IMR-90 (cell line): ENCODE results near the gene C5orf52. TPM values are rescaled to one million over a fixed set of nuclear protein-coding genes. Genes with fewer than 3 reads are reported as not detected.

ENCODE experiments used
- ATAC-seq: fragments of 200-7000 bp; cut with Tn5 transposase; 2 replicates; pipeline ENCODE4 v1.9.1; 2020; ENCODE audit warnings: low read depth, mild to moderate bottlenecking, moderate library complexity
- BruUV-seq: library from RNA; stranded (reverse); fragments of 400-500 nt; replicated peaks from 2 replicates; lab custom pipeline; 2021; lab: Mats Ljungman, UMichigan
- CTCF ChIA-PET: fragments of 300-600 bp; formaldehyde crosslinking; extraction: SDS; loops from one replicate; lab custom pipeline; 2021; ENCODE audit warnings: antibody characterized with exemption; lab: Yijun Ruan, JAX
- POLR2A ChIA-PET: fragments of 300-600 bp; sonication (Branson Sonifier 250); formaldehyde crosslinking; loops from one replicate; lab custom pipeline; 2022; ENCODE audit warnings: antibody characterized with exemption; ENCODE audit not compliant: unreplicated experiment; lab: Charles Lee
- DNase-seq: peaks from one replicate; pipeline ENCODE4 v3.0.0; 2013
- H2AFZ ChIP-seq: replicated peaks from 2 replicates; pipeline ENCODE3; 2013; ENCODE audit warnings: low read length, mild to moderate bottlenecking; ENCODE audit not compliant: poor library complexity
- H2AK5ac ChIP-seq: 2 replicates; pipeline ENCODE4 v1.6.1; 2013; ENCODE audit warnings: low read depth, low read length, inconsistent platforms
- H2AK9ac ChIP-seq: replicated peaks from 2 replicates; pipeline ENCODE3; 2013; ENCODE audit warnings: mild to moderate bottlenecking, low read depth, low read length, moderate library complexity; ENCODE audit not compliant: poor library complexity
- H2BK120ac ChIP-seq: 2 replicates; pipeline ENCODE4 v1.6.1; 2013; ENCODE audit warnings: low read depth, low read length, inconsistent platforms
- H2BK15ac ChIP-seq: 3 replicates; pipeline ENCODE4 v1.6.1; 2013; ENCODE audit warnings: low read depth, low read length, inconsistent platforms
- H2BK20ac ChIP-seq: 2 replicates; pipeline ENCODE4 v1.6.1; 2013; ENCODE audit warnings: low read depth, mild to moderate bottlenecking, inconsistent platforms, low read length, moderate library complexity
- H2BK5ac ChIP-seq: 2 replicates; pipeline ENCODE4 v1.6.1; 2013; ENCODE audit warnings: mild to moderate bottlenecking, low read depth, low read length, inconsistent platforms; ENCODE audit not compliant: poor library complexity, severe bottlenecking
- H3K14ac ChIP-seq: replicated peaks from 2 replicates; pipeline ENCODE4 v1.6.1; 2013; ENCODE audit warnings: low read depth, low read length, inconsistent platforms
- H3K18ac ChIP-seq: 2 replicates; pipeline ENCODE4 v1.6.1; 2013; ENCODE audit warnings: low read depth, low read length, control low read depth
- H3K23ac ChIP-seq: 2 replicates; pipeline ENCODE4 v1.6.1; 2013; ENCODE audit warnings: low read depth, low read length, inconsistent platforms
- H3K27ac ChIP-seq: 2 replicates; pipeline ENCODE4 v1.5.1; 2013; ENCODE audit warnings: mild to moderate bottlenecking, control low read depth, low read length; ENCODE audit not compliant: insufficient read depth
- H3K27me3 ChIP-seq: 2 replicates; pipeline ENCODE4 v1.6.1; 2013; ENCODE audit warnings: low read length; ENCODE audit not compliant: control insufficient read depth, insufficient read depth
- H3K36me3 ChIP-seq: 2 replicates; pipeline ENCODE4 v1.6.1; 2013; ENCODE audit warnings: low read length, mixed read lengths; ENCODE audit not compliant: control insufficient read depth, insufficient read depth
- H3K4ac ChIP-seq: 2 replicates; pipeline ENCODE4 v1.6.1; 2013; ENCODE audit warnings: low read depth, low read length, inconsistent platforms
- H3K4me1 ChIP-seq: 2 replicates; pipeline ENCODE4 v1.6.1; 2013; ENCODE audit warnings: low read length, mixed read lengths; ENCODE audit not compliant: control insufficient read depth, insufficient read depth
- H3K4me2 ChIP-seq: 2 replicates; pipeline ENCODE4 v1.6.1; 2013; ENCODE audit warnings: low read depth, mild to moderate bottlenecking, control low read depth, low read length, moderate library complexity
- H3K4me3 ChIP-seq: 2 replicates; pipeline ENCODE4 v1.5.1; 2013; ENCODE audit warnings: low read depth, mild to moderate bottlenecking, control low read depth, low read length, moderate library complexity; ENCODE audit not compliant: insufficient read depth
- H3K56ac ChIP-seq: 2 replicates; pipeline ENCODE4 v1.6.1; 2013; ENCODE audit warnings: low read length, inconsistent platforms; ENCODE audit not compliant: insufficient read depth; ENCODE audit errors: extremely low read depth
- H3K79me1 ChIP-seq, 2 experiments: 2 replicates each; pipeline ENCODE4 v1.6.1; 2013; ENCODE audit warnings: low read length in 2 of 2, inconsistent platforms in 1 of 2, low read depth in 1 of 2
- H3K9ac ChIP-seq: 2 replicates; pipeline ENCODE4 v1.6.1; 2013; ENCODE audit warnings: low read depth, low read length, control low read depth
- H3K9me1 ChIP-seq: 2 replicates; pipeline ENCODE4 v1.6.1; 2013; ENCODE audit warnings: low read length, inconsistent platforms; ENCODE audit not compliant: insufficient read depth
- H3K9me3 ChIP-seq: 2 replicates; pipeline ENCODE4 v1.6.1; 2013; ENCODE audit warnings: low read length; ENCODE audit not compliant: control insufficient read depth, insufficient read depth
- H4K20me1 ChIP-seq: 2 replicates; pipeline ENCODE4 v1.6.1; 2013; ENCODE audit warnings: low read length, inconsistent platforms; ENCODE audit not compliant: insufficient read depth
- H4K5ac ChIP-seq: 2 replicates; pipeline ENCODE4 v1.6.1; 2013; ENCODE audit warnings: mild to moderate bottlenecking, low read depth, low read length, control low read depth
- H4K8ac ChIP-seq, 2 experiments: 2 replicates each; pipeline ENCODE4 v1.6.1; 2013; ENCODE audit warnings: low read depth in 2 of 2, low read length in 2 of 2, control low read depth in 1 of 2, inconsistent platforms in 1 of 2
- H4K91ac ChIP-seq: 2 replicates; pipeline ENCODE4 v1.6.1; 2013; ENCODE audit warnings: low read depth, low read length, inconsistent platforms; ENCODE audit not compliant: insufficient read depth
- BHLHE40 ChIP-seq: fragments of 150-350 bp; IDR thresholded peaks from 2 replicates; pipeline ENCODE4 v1.6.1; 2016; ENCODE audit warnings: mild to moderate bottlenecking, low read depth, low read length
- CEBPB ChIP-seq: IDR thresholded peaks from 2 replicates; pipeline ENCODE4 v1.6.1; 2012; ENCODE audit warnings: low read depth, low read length, improper control_type of control experiment
- CTCF ChIP-seq: conservative IDR thresholded peaks from 2 replicates; pipeline ENCODE4 v1.5.1; 2012; ENCODE audit warnings: mild to moderate bottlenecking, low read depth, low read length, improper control_type of control experiment
- ELK1 ChIP-seq: fragments of 150-350 bp; IDR thresholded peaks from 2 replicates; pipeline ENCODE4 v1.6.1; 2016; ENCODE audit warnings: low read depth, mild to moderate bottlenecking, low read length, moderate library complexity, borderline replicate concordance
- FOS ChIP-seq: fragments of 150-350 bp; IDR thresholded peaks from 2 replicates; pipeline ENCODE4 v1.6.1; 2016; ENCODE audit warnings: low read depth, low read length
- MAFK ChIP-seq: IDR thresholded peaks from 2 replicates; pipeline ENCODE4 v1.6.1; 2012; ENCODE audit warnings: low read depth, low read length, improper control_type of control experiment
- MAZ ChIP-seq: IDR thresholded peaks from 2 replicates; pipeline ENCODE4 v1.6.1; 2012; ENCODE audit warnings: low read depth, mild to moderate bottlenecking, low read length, improper control_type of control experiment, moderate library complexity, borderline replicate concordance
- MXI1 ChIP-seq: IDR thresholded peaks from 2 replicates; pipeline ENCODE4 v1.6.1; 2012; ENCODE audit warnings: low read depth, mild to moderate bottlenecking, low read length, moderate library complexity, borderline replicate concordance
- NFE2L2 ChIP-seq: fragments of 150-350 bp; IDR thresholded peaks from 2 replicates; pipeline ENCODE4 v1.6.1; 2016; ENCODE audit warnings: low read depth, mild to moderate bottlenecking, low read length
- POLR2A ChIP-seq: IDR thresholded peaks from 2 replicates; pipeline ENCODE4 v1.6.1; 2012; ENCODE audit warnings: mild to moderate bottlenecking, low read depth, low read length
- RCOR1 ChIP-seq: IDR thresholded peaks from 2 replicates; pipeline ENCODE4 v1.6.1; 2012; ENCODE audit warnings: mild to moderate bottlenecking, low read length, improper control_type of control experiment; ENCODE audit not compliant: insufficient replicate concordance
- RFX5 ChIP-seq: IDR thresholded peaks from 2 replicates; pipeline ENCODE4 v1.8.0; 2012; ENCODE audit warnings: low read depth, mild to moderate bottlenecking, low read length, moderate library complexity
- SMC3 ChIP-seq: fragments of 150-350 bp; IDR thresholded peaks from 2 replicates; pipeline ENCODE4 v1.6.1; 2016; ENCODE audit warnings: low read depth, mild to moderate bottlenecking, antibody characterized with exemption, low read length, moderate library complexity
- USF2 ChIP-seq: fragments of 150-350 bp; IDR thresholded peaks from 2 replicates; pipeline ENCODE4 v1.6.1; 2017; ENCODE audit warnings: mild to moderate bottlenecking, antibody characterized with exemption, low read length, low read depth
- WGBS, 2 experiments: methylation state at CpG; one replicate each; pipeline versions ENCODE4 v1.1.5 to v1.1.7; 2013; ENCODE audit warnings: missing lambda C conversion rate in 2 of 2; ENCODE audit not compliant: insufficient read length in 1 of 2; ENCODE audit errors: extremely low coverage in 2 of 2; 5-methylcytosine and 5-hydroxymethylcytosine counted together
- dilution Hi-C: fragments of 300-500 bp; cut with HindIII; formaldehyde crosslinking; loops from one replicate; pipeline ENCODE4 v1.14.3; 2018; ENCODE audit warnings: low sequenced_read_pairs; ENCODE audit not compliant: unreplicated experiment
- in situ Hi-C: fragments of 300-500 bp; cut with MboI; formaldehyde crosslinking; loops from 3 replicates; pipeline ENCODE4 v1.14.3; 2019; ENCODE audit warnings: low sequenced_read_pairs, inconsistent platforms, mixed read lengths
- intact Hi-C: fragments of 100-400 bp; cut with micrococcal nuclease; formaldehyde crosslinking; loops from 2 replicates; pipeline ENCODE4 v1.10.0; 2022
- polyA plus RNA-seq, 3 experiments: library from polyadenylated mRNA; depleted of rRNA; stranded (reverse); fragments of >200 nt; gene quantifications; 2 replicates each; pipeline ENCODE4 v1.2.3, GENCODE V29; 2012; ENCODE audit warnings: low replicate concordance in 1 of 3
- total RNA-seq: library from RNA; depleted of rRNA; stranded (reverse); fragments of >200 nt; gene quantifications from 2 replicates; pipeline ENCODE4 v1.2.3, GENCODE V29; 2012

Gene C5orf52
- total and polyA plus RNA-seq, 2 of the 4 experiments (the other 2 are of a cell fraction): not detected

GRCh38 chr5:157687198-157687554 is 15.8 kb downstream of the C5orf52 start:
- Histone ChIP-seq H3K4ac (no peak overlapping the region), H3K9me3 (no peaks in the 10 kb centered on the region), H2BK120ac (no peak overlapping the region), H4K91ac (no peak overlapping the region), H4K20me1 (no peaks in the 10 kb centered on the region), H2BK20ac (no peak overlapping the region), H3K79me1 (no peaks in the 10 kb centered on the region), H3K4me1 (no peaks in the 10 kb centered on the region), H3K18ac (no peak overlapping the region), H2BK5ac (no peak overlapping the region), H2BK15ac (no peak overlapping the region), H3K27me3 (no peaks in the 10 kb centered on the region), H3K4me2 (no peak overlapping the region), H3K9ac (no peak overlapping the region), H4K5ac (no peak overlapping the region), H3K27ac (no peak overlapping the region), H3K36me3 (no peaks in the 10 kb centered on the region), H3K4me3 (no peak overlapping the region), H4K8ac (no peak overlapping the region), H2AK9ac (no peak overlapping the region), H3K14ac (no peak overlapping the region), H3K23ac (no peak overlapping the region), H3K56ac (no peak overlapping the region), H2AK5ac (no peak overlapping the region), H2AFZ (no peak overlapping the region), H3K9me1 (no peaks in the 10 kb centered on the region)
- intact Hi-C loops (no loop called here), dilution Hi-C loops (no loop called here), in situ Hi-C loops (no loop called here)
- TF ChIP-seq POLR2A (no peak), RCOR1 (no peak), MXI1 (no peak), MAFK (no peak), MAZ (no peak), CTCF (no peak), USF2 (no peak), NFE2L2 (no peak), ELK1 (no peak), FOS (no peak), SMC3 (no peak), BHLHE40 (no peak), RFX5 (no peak), CEBPB (no peak)
- ATAC-seq (no peak), DNase-seq (no peak)
- ChIA-PET POLR2A (no interaction called here), CTCF (no interaction called here)
- BruUV-seq: no TSS peak
- WGBS, 2 experiments: no CpG with 5 or more reads among the region's 1 CpG
